Measurements from ENCODE around the gene LAMTOR4.

DNA sequence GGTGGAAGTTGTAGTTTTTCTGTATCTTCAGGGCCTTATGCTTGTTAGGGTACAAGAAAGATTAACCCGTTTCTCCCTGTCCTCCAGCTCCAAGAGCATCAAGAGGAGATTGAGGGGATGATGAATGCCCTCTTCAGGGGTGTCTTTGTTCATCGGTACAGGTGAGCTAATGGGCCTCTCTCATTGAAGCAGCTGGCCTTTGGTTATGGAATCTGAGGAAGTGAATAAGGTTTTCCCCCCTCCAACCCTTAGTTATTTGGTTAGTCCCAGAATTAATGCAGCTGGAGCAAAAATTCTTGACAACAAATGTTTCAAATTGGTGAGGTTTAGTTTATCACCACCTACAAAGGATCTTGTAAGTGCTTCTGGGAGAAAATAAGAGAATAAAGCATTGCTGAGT is 46.5 kb downstream of the LAMTOR4 start:
- TF ChIP-seq POLR2A (IDR thresholded peaks at IDR 0.05): no peak
- TF ChIP-seq, protein P1, sequence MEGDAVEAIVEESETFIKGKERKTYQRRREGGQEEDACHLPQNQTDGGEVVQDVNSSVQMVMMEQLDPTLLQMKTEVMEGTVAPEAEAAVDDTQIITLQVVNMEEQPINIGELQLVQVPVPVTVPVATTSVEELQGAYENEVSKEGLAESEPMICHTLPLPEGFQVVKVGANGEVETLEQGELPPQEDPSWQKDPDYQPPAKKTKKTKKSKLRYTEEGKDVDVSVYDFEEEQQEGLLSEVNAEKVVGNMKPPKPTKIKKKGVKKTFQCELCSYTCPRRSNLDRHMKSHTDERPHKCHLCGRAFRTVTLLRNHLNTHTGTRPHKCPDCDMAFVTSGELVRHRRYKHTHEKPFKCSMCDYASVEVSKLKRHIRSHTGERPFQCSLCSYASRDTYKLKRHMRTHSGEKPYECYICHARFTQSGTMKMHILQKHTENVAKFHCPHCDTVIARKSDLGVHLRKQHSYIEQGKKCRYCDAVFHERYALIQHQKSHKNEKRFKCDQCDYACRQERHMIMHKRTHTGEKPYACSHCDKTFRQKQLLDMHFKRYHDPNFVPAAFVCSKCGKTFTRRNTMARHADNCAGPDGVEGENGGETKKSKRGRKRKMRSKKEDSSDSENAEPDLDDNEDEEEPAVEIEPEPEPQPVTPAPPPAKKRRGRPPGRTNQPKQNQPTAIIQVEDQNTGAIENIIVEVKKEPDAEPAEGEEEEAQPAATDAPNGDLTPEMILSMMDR (IDR thresholded peaks at IDR 0.05 in 4 of 5, conservative IDR thresholded peaks at IDR 0.05 in 1 of 5): no peak
